Keratinocyte (primary cell): ENCODE measurements around the gene DDB1. TPM values are rescaled to one million over a fixed set of nuclear protein-coding genes. Genes with fewer than 3 reads are reported as not detected.
A peak's percentile ranks its signal among the peaks of the same experiment; 100 is the strongest.

Experiments
- DNase-seq: peaks from one replicate; pipeline ENCODE4 v3.0.0-alpha.2; 2011; ENCODE audit warnings: low read depth, missing footprints, low spot score
- FAIRE-seq: peaks from 2 replicates; lab custom pipeline; 2011; peaks lifted over from hg19 to GRCh38; lab: Jason Lieb, UNC
- H2AFZ ChIP-seq: 2 replicates; pipeline ENCODE4 v1.6.0; 2012; ENCODE audit warnings: low read length, control low read depth, inconsistent platforms; ENCODE audit not compliant: control insufficient read depth
- H3K27ac ChIP-seq: 2 replicates; pipeline ENCODE4 v1.5.1; 2011; ENCODE audit warnings: low read length; ENCODE audit not compliant: control insufficient read depth, insufficient read depth
- H3K27me3 ChIP-seq: 3 replicates; pipeline ENCODE4 v1.6.0; 2011; ENCODE audit warnings: low read length; ENCODE audit not compliant: control insufficient read depth, insufficient read depth; ENCODE audit errors: extremely low read depth
- H3K36me3 ChIP-seq, 2 experiments: 2 replicates in 1 of 2; 3 replicates in 1 of 2; pipeline ENCODE4 v1.5.1; 2011; ENCODE audit warnings: low read length in 2 of 2, mild to moderate bottlenecking in 1 of 2; ENCODE audit not compliant: control insufficient read depth in 2 of 2, insufficient read depth in 2 of 2; ENCODE audit errors: extremely low read depth in 1 of 2
- H3K4me1 ChIP-seq: 3 replicates; pipeline ENCODE4 v1.5.1; 2011; ENCODE audit warnings: low read length; ENCODE audit not compliant: control insufficient read depth, insufficient read depth; ENCODE audit errors: extremely low read depth
- H3K4me2 ChIP-seq: 3 replicates; pipeline ENCODE4 v1.6.0; 2011; ENCODE audit warnings: low read depth, low read length; ENCODE audit not compliant: control insufficient read depth, insufficient read depth; ENCODE audit errors: extremely low read depth
- H3K4me3 ChIP-seq, 3 experiments: fragments of 200-600 bp in 1 of 3; sonication (generic) in 1 of 3; 2 replicates in 2 of 3; 3 replicates in 1 of 3; pipeline ENCODE4 v1.5.1; 2011 to 2016; ENCODE audit warnings: low read length in 3 of 3, mild to moderate bottlenecking in 3 of 3, control low read depth in 2 of 3, inconsistent platforms in 1 of 3, low read depth in 1 of 3, mixed read lengths in 1 of 3, mixed run types in 1 of 3, moderate library complexity in 1 of 3; ENCODE audit not compliant: control insufficient read depth in 2 of 3, insufficient read depth in 2 of 3; ENCODE audit errors: extremely low read depth in 1 of 3
- H3K79me2 ChIP-seq: 2 replicates; pipeline ENCODE4 v1.6.0; 2012; ENCODE audit warnings: low read length; ENCODE audit not compliant: control insufficient read depth, insufficient read depth
- H3K9ac ChIP-seq: 3 replicates; pipeline ENCODE4 v1.6.0; 2011; ENCODE audit warnings: low read length; ENCODE audit not compliant: control insufficient read depth, insufficient read depth; ENCODE audit errors: extremely low read depth
- H3K9me1 ChIP-seq: 3 replicates; pipeline ENCODE4 v1.6.0; 2011; ENCODE audit warnings: low read length; ENCODE audit not compliant: control insufficient read depth, insufficient read depth; ENCODE audit errors: extremely low read depth
- H3K9me3 ChIP-seq: 2 replicates; pipeline ENCODE4 v1.5.1; 2012; ENCODE audit warnings: low read depth, low read length; ENCODE audit not compliant: control insufficient read depth
- H4K20me1 ChIP-seq: 3 replicates; pipeline ENCODE4 v1.6.0; 2011; ENCODE audit warnings: low read length; ENCODE audit not compliant: control insufficient read depth, insufficient read depth; ENCODE audit errors: extremely low read depth
- EZH2 ChIP-seq: IDR thresholded peaks from one replicate; pipeline ENCODE4 v1.6.1; 2012; ENCODE audit warnings: inconsistent platforms, mild to moderate bottlenecking, low read length, moderate library complexity
- dilution Hi-C: fragments of 300-500 bp; cut with MboI; formaldehyde crosslinking; loops from one replicate; pipeline ENCODE4 v1.7.0; 2020; ENCODE audit warnings: low sequenced_read_pairs; ENCODE audit not compliant: extremely low pct_ligation_motif_present
- polyA plus RNA-seq, 5 experiments: library from polyadenylated mRNA; depleted of rRNA in 3 of 5; stranded (reverse) in 3 of 5; stranded (forward) in 1 of 5; unstranded in 1 of 5; fragments of >200 nt; gene quantifications; 1 replicate in 1 of 5; 2 replicates in 3 of 5; 3 replicates in 1 of 5; pipeline versions ENCODE4 v1.2.1 to v1.2.3, GENCODE V29; 2011 to 2012; ENCODE audit warnings: missing spikeins in 2 of 5, low read depth in 1 of 5, low replicate concordance in 1 of 5
- TF ChIP-seq, protein P1 (sequence below), 3 experiments: IDR thresholded peaks in 1 of 3; conservative IDR thresholded peaks in 1 of 3; optimal IDR thresholded peaks in 1 of 3; 2 replicates in 2 of 3; 3 replicates in 1 of 3; pipeline versions ENCODE3 to v1.5.1; 2011; ENCODE audit warnings: low read length in 3 of 3, mild to moderate bottlenecking in 3 of 3, moderate library complexity in 2 of 3, control low read depth in 1 of 3, inconsistent platforms in 1 of 3; ENCODE audit not compliant: insufficient read depth in 2 of 3; ENCODE audit errors: extremely low read depth in 1 of 3

The DDB1 gene
- polyA plus RNA-seq, 1 donor (not counting 4 experiments of a cell fraction or from before 2014, with no cell fraction given) = 187 TPM

DNA sequence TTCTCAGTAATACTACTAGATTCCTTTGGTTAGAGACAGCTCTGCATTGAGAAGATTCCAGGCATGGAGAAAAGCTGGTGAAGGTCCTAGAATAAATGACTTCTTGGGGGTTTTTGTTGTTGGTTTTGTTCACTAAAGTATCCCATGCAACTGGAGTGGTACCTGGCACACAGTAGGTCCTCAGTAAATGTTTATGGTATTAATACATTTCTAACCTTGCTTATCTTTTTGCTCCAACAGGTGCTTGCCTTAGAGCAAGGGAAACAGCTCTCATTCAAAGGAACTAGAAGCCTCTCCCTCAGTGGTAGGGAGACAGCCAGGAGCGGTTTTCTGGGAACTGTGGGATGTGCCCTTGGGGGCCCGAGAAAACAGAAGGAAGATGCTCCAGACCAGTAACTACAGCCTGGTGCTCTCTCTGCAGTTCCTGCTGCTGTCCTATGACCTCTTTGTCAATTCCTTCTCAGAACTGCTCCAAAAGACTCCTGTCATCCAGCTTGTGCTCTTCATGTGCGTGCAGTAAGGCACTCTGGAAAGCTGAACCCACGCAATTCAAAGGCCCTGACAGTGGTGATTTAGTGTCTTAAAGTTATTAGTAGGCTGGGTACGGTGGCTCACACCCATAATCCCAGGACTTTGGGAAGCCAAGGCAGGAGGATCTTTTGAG is 31.2 kb upstream of the DDB1 start:
- no peak overlapping the region for H3K4me3 ChIP-seq

DNA sequence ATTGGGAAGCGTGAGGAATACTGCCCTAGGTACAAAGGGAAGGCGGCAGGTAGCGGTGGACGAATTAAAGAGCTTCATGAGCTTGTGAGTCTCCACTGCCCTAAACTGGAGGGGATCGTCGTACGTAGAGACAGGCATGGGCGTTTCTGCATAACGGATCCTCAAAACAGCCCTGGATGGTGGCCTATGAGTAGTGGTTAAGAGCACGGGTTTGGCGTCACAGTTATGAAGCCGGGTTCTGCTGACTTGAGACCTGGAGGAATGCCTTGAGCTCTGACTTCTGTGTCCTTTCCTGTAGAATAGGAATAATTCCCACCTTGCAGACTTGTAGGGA is 29.6 kb upstream of the DDB1 start:
- dilution Hi-C loops = no loop called here
- H3K36me3 ChIP-seq = peaks cover 20 to 28% of the 10 kb centered on the region in 2 experiments
- no peak for FAIRE-seq

More for the DNA sequence above, 31.2 kb upstream of the DDB1 start:
- H3K79me2 ChIP-seq = peaks cover 36% of the 10 kb centered on the region
- H3K9ac ChIP-seq = no peak overlapping the region
- H4K20me1 ChIP-seq = no peaks in the 10 kb centered on the region
- H3K27ac ChIP-seq = no peak overlapping the region
- H2AFZ ChIP-seq = no peak overlapping the region
- H3K4me2 ChIP-seq = no peak overlapping the region
- no peaks in the 10 kb centered on the region for H3K27me3 ChIP-seq
- H3K4me1 ChIP-seq = peaks cover 24% of the 10 kb centered on the region
- DNase-seq (no peak), FAIRE-seq (no peak)
- dilution Hi-C loops = no loop called here
- no peaks in the 10 kb centered on the region for H3K9me1 ChIP-seq
- TF ChIP-seq, protein P1, sequence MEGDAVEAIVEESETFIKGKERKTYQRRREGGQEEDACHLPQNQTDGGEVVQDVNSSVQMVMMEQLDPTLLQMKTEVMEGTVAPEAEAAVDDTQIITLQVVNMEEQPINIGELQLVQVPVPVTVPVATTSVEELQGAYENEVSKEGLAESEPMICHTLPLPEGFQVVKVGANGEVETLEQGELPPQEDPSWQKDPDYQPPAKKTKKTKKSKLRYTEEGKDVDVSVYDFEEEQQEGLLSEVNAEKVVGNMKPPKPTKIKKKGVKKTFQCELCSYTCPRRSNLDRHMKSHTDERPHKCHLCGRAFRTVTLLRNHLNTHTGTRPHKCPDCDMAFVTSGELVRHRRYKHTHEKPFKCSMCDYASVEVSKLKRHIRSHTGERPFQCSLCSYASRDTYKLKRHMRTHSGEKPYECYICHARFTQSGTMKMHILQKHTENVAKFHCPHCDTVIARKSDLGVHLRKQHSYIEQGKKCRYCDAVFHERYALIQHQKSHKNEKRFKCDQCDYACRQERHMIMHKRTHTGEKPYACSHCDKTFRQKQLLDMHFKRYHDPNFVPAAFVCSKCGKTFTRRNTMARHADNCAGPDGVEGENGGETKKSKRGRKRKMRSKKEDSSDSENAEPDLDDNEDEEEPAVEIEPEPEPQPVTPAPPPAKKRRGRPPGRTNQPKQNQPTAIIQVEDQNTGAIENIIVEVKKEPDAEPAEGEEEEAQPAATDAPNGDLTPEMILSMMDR (optimal IDR thresholded peaks at IDR 0.05 in 1 of 3, IDR thresholded peaks at IDR 0.05 in 1 of 3, conservative IDR thresholded peaks at IDR 0.05 in 1 of 3; ENCODE audit: extremely low read depth in 1 of 3, insufficient read depth in 2 of 3, low read length in 3 of 3) = no peak
- no peak for TF ChIP-seq EZH2
- peaks cover 25 to 41% of the 10 kb centered on the region in 2 experiments for H3K36me3 ChIP-seq
- H3K9me3 ChIP-seq = no peaks in the 10 kb centered on the region

More for the DNA sequence above, 29.6 kb upstream of the DDB1 start:
- no peaks in the 10 kb centered on the region for H3K9me1 ChIP-seq
- no peaks in the 10 kb centered on the region for H3K9me3 ChIP-seq
- H2AFZ ChIP-seq = peak overlapping the region; percentile 32
- H3K4me1 ChIP-seq = peaks cover 17% of the 10 kb centered on the region
- H3K4me2 ChIP-seq = peak overlapping the region; percentile 88
- peak overlapping the region; percentile 56 to 71 (median 70) for H3K4me3 ChIP-seq
- peak overlapping the region; percentile 84 for H3K27ac ChIP-seq
- no peaks in the 10 kb centered on the region for H3K27me3 ChIP-seq
- H3K79me2 ChIP-seq = peaks cover 36% of the 10 kb centered on the region
- no peak for DNase-seq
- no peaks in the 10 kb centered on the region for H4K20me1 ChIP-seq
- no peak for TF ChIP-seq EZH2
- TF ChIP-seq, protein P1 (optimal IDR thresholded peaks at IDR 0.05 in 1 of 3, IDR thresholded peaks at IDR 0.05 in 1 of 3, conservative IDR thresholded peaks at IDR 0.05 in 1 of 3; ENCODE audit: extremely low read depth in 1 of 3, insufficient read depth in 2 of 3, low read length in 3 of 3) = no peak
- H3K9ac ChIP-seq = peak overlapping the region; percentile 98
